ENCODE results near the gene MGAT5.

The MGAT5 gene

GRCh38 chr2:134449751-134450513 is 196.1 kb downstream of the MGAT5 start:
- DNase-seq (ENCODE audit: low spot score): no peak

- no peak for DNase-seq (ENCODE audit: low spot score)
These were observed 197.4 kb downstream of the MGAT5 start for GRCh38 chr2:134451347-134451630.

- no peak for DNase-seq (ENCODE audit: low spot score)
These were observed 198.3 kb downstream of the MGAT5 start for GRCh38 chr2:134452042-134452733.

GRCh38 chr2:134453476-134453875 is 199.6 kb downstream of the MGAT5 start:
- DNase-seq (ENCODE audit: low spot score): no peak

GRCh38 chr2:134453973-134454372 is 200.1 kb downstream of the MGAT5 start:
- DNase-seq (ENCODE audit: low spot score): no peak

GRCh38 chr2:134454426-134454825 is 200.6 kb downstream of the MGAT5 start:
- DNase-seq (ENCODE audit: low spot score): no peak

- no peak for DNase-seq (ENCODE audit: low spot score)
These were observed 201.1 kb downstream of the MGAT5 start for GRCh38 chr2:134454931-134455330.

- DNase-seq (ENCODE audit: low spot score): no peak
These were observed 201.6 kb downstream of the MGAT5 start for GRCh38 chr2:134455426-134455825.

- DNase-seq (ENCODE audit: low spot score): no peak
These were observed 203.5 kb downstream of the MGAT5 start for GRCh38 chr2:134457353-134457752.

- no peak for DNase-seq (ENCODE audit: low spot score)
These were observed 204.0 kb downstream of the MGAT5 start for GRCh38 chr2:134457765-134458472.

- DNase-seq (ENCODE audit: low spot score): no peak
These were observed 204.6 kb downstream of the MGAT5 start for GRCh38 chr2:134458473-134458853.

- DNase-seq (ENCODE audit: low spot score): no peak
These were observed 205.1 kb downstream of the MGAT5 start for GRCh38 chr2:134458950-134459349.

- DNase-seq (ENCODE audit: low spot score): no peak
These were observed 206.0 kb downstream of the MGAT5 start for GRCh38 chr2:134459706-134460406.

GRCh38 chr2:134460583-134460998 is 206.7 kb downstream of the MGAT5 start:
- peak; percentile 54 for DNase-seq (ENCODE audit: low spot score)

GRCh38 chr2:134461511-134461910 is 207.6 kb downstream of the MGAT5 start:
- no peak for DNase-seq (ENCODE audit: low spot score)

- no peak for DNase-seq (ENCODE audit: low spot score)
These were observed 208.4 kb downstream of the MGAT5 start for GRCh38 chr2:134462275-134462674.

GRCh38 chr2:134462791-134463698 is 209.2 kb downstream of the MGAT5 start:
- no peak for DNase-seq (ENCODE audit: low spot score)

GRCh38 chr2:134463699-134464022 is 209.8 kb downstream of the MGAT5 start:
- no peak for DNase-seq (ENCODE audit: low spot score)

GRCh38 chr2:134465228-134466105 is 211.6 kb downstream of the MGAT5 start:
- no peak for DNase-seq (ENCODE audit: low spot score)

- no peak for DNase-seq (ENCODE audit: low spot score)
These were observed 212.3 kb downstream of the MGAT5 start for GRCh38 chr2:134466141-134466540.

GRCh38 chr2:134468164-134468563 is 214.3 kb downstream of the MGAT5 start:
- no peak for DNase-seq (ENCODE audit: low spot score)
